HUES48 (cell line): ENCODE data around the gene IRF1.

ENCODE experiments used
- H3K27ac ChIP-seq: one replicate; pipeline ENCODE4 v1.7.0; 2013; ENCODE audit warnings: low read depth, low read length, inconsistent platforms
- H3K27me3 ChIP-seq: 2 replicates; pipeline ENCODE4 v1.6.1; 2013; ENCODE audit warnings: mild to moderate bottlenecking, low read length; ENCODE audit not compliant: control insufficient read depth, insufficient read depth
- H3K36me3 ChIP-seq: 2 replicates; pipeline ENCODE4 v1.6.1; 2013; ENCODE audit warnings: low read length; ENCODE audit not compliant: control insufficient read depth, insufficient read depth
- H3K4me1 ChIP-seq: 2 replicates; pipeline ENCODE4 v1.6.1; 2013; ENCODE audit warnings: mild to moderate bottlenecking, low read length; ENCODE audit not compliant: control insufficient read depth, insufficient read depth
- H3K4me3 ChIP-seq: 2 replicates; pipeline ENCODE4 v1.5.1; 2013; ENCODE audit warnings: mild to moderate bottlenecking, low read depth, low read length
- H3K9ac ChIP-seq: 2 replicates; pipeline ENCODE4 v1.6.1; 2013; ENCODE audit warnings: mild to moderate bottlenecking, low read depth, low read length, moderate library complexity
- H3K9me3 ChIP-seq: 2 replicates; pipeline ENCODE4 v1.6.1; 2013; ENCODE audit warnings: low read length; ENCODE audit not compliant: control insufficient read depth, insufficient read depth

IRF1 gene

GRCh38 chr5:132477784-132478365 is 12.7 kb downstream of the IRF1 start:
- Histone ChIP-seq H3K9me3 (no peaks in the 10 kb centered on the region), H3K27ac (no peak overlapping the region), H3K4me3 (no peak overlapping the region), H3K36me3 (no peaks in the 10 kb centered on the region), H3K27me3 (no peaks in the 10 kb centered on the region), H3K9ac (no peak overlapping the region), H3K4me1 (peaks cover 9% of the 10 kb centered on the region)

GRCh38 chr5:132476876-132477781 is 13.4 kb downstream of the IRF1 start:
- H3K27ac ChIP-seq, result no peak overlapping the region
- H3K4me1 ChIP-seq, result peaks cover 9% of the 10 kb centered on the region
- H3K4me3 ChIP-seq, result no peak overlapping the region
- H3K27me3 ChIP-seq, result no peaks in the 10 kb centered on the region
- no peaks in the 10 kb centered on the region for H3K9me3 ChIP-seq
- no peak overlapping the region for H3K9ac ChIP-seq
- no peaks in the 10 kb centered on the region for H3K36me3 ChIP-seq

- peaks cover 9% of the 10 kb centered on the region for H3K4me1 ChIP-seq
- H3K9me3 ChIP-seq, result no peaks in the 10 kb centered on the region
- H3K27ac ChIP-seq, result no peak overlapping the region
- no peak overlapping the region for H3K4me3 ChIP-seq
- no peak overlapping the region for H3K9ac ChIP-seq
- H3K27me3 ChIP-seq, result no peaks in the 10 kb centered on the region
- H3K36me3 ChIP-seq, result no peaks in the 10 kb centered on the region
Observed at GRCh38 chr5:132475987-132476875, 14.3 kb downstream of the IRF1 start.

GRCh38 chr5:132475497-132475882 is 15.1 kb downstream of the IRF1 start:
- Histone ChIP-seq H3K27ac (no peak overlapping the region), H3K4me1 (peaks cover 9% of the 10 kb centered on the region), H3K9me3 (no peaks in the 10 kb centered on the region), H3K9ac (no peak overlapping the region), H3K4me3 (no peak overlapping the region), H3K27me3 (no peaks in the 10 kb centered on the region), H3K36me3 (no peaks in the 10 kb centered on the region)

- no peaks in the 10 kb centered on the region for H3K36me3 ChIP-seq
- no peak overlapping the region for H3K9ac ChIP-seq
- peaks cover 9% of the 10 kb centered on the region for H3K4me1 ChIP-seq
- H3K4me3 ChIP-seq, result no peak overlapping the region
- H3K27me3 ChIP-seq, result no peaks in the 10 kb centered on the region
- H3K9me3 ChIP-seq, result no peaks in the 10 kb centered on the region
- H3K27ac ChIP-seq, result no peak overlapping the region
Observed at GRCh38 chr5:132474881-132475496, 15.6 kb downstream of the IRF1 start.

GRCh38 chr5:132474131-132474723 is 16.3 kb downstream of the IRF1 start:
- H3K4me3 ChIP-seq, result no peak overlapping the region
- no peaks in the 10 kb centered on the region for H3K9me3 ChIP-seq
- peaks cover 9% of the 10 kb centered on the region for H3K4me1 ChIP-seq
- no peak overlapping the region for H3K27ac ChIP-seq
- H3K27me3 ChIP-seq, result no peaks in the 10 kb centered on the region
- no peak overlapping the region for H3K9ac ChIP-seq
- no peaks in the 10 kb centered on the region for H3K36me3 ChIP-seq

- H3K9me3 ChIP-seq, result no peaks in the 10 kb centered on the region
- no peaks in the 10 kb centered on the region for H3K36me3 ChIP-seq
- no peak overlapping the region for H3K27ac ChIP-seq
- H3K4me3 ChIP-seq, result no peak overlapping the region
- H3K27me3 ChIP-seq, result no peaks in the 10 kb centered on the region
- no peak overlapping the region for H3K9ac ChIP-seq
- peaks cover 9% of the 10 kb centered on the region for H3K4me1 ChIP-seq
Observed at GRCh38 chr5:132473668-132474067, 16.9 kb downstream of the IRF1 start.

GRCh38 chr5:132473019-132473531 is 17.5 kb downstream of the IRF1 start:
- Histone ChIP-seq H3K4me1 (peaks cover 9% of the 10 kb centered on the region), H3K36me3 (no peaks in the 10 kb centered on the region), H3K27me3 (no peaks in the 10 kb centered on the region), H3K9me3 (no peaks in the 10 kb centered on the region), H3K4me3 (no peak overlapping the region), H3K9ac (no peak overlapping the region), H3K27ac (no peak overlapping the region)

GRCh38 chr5:132472431-132472830 is 18.1 kb downstream of the IRF1 start:
- H3K4me1 ChIP-seq, result peaks cover 9% of the 10 kb centered on the region
- no peak overlapping the region for H3K4me3 ChIP-seq
- no peaks in the 10 kb centered on the region for H3K27me3 ChIP-seq
- no peaks in the 10 kb centered on the region for H3K36me3 ChIP-seq
- H3K9ac ChIP-seq, result no peak overlapping the region
- H3K9me3 ChIP-seq, result no peaks in the 10 kb centered on the region
- H3K27ac ChIP-seq, result no peak overlapping the region

GRCh38 chr5:132471944-132472343 is 18.6 kb downstream of the IRF1 start:
- H3K27ac ChIP-seq, result no peak overlapping the region
- no peaks in the 10 kb centered on the region for H3K27me3 ChIP-seq
- peaks cover 9% of the 10 kb centered on the region for H3K4me1 ChIP-seq
- H3K9me3 ChIP-seq, result no peaks in the 10 kb centered on the region
- H3K36me3 ChIP-seq, result no peaks in the 10 kb centered on the region
- H3K9ac ChIP-seq, result no peak overlapping the region
- H3K4me3 ChIP-seq, result no peak overlapping the region
